Measurements from ENCODE around the gene NTHL1.

DNA sequence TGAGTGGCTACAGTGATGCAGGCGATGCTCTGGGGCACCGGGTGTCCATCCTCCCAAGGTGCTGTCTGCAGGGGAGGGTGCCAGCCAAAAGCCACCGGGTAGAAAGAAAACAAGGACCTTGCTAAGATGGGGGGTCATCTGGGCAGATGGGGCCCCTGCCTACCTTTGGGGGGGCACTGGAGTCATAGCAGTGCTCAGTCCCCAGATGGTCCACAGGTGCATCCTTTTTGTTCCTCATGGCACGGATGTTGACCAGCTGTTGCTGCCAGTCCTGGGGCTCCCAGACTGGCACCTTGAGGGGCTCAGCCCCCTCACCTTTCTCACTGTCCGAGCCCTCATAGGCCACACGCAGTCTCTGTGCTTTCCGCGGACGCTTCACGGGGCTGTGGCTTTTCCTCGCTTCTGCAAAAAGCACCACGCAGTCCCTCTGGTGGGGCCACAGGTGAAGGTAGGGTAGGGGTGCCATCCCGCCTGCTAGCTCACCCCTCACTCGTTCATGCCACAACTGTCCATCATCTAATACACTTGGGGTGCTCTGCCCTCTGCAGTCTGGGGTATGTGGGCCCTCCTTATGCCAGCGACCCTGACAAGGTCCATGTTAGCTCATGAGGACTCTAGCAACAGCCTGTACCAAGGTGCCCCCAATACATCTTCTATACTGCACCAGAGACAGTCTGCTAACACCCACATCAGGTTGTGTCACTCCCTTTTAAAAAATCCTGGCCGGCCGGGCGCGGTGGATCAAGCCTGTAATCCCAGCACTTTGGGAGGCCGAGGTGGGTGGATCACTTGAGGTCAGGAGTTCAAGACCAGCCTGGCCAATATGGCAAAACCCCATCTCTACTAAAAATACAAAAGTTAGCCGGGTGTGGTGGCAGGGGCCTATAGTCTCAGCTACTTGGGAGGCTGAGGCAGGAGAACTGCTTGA is 1.4 kb downstream of the NTHL1 start:
- TF ChIP-seq POLR2A (IDR thresholded peaks at IDR 0.05; ENCODE audit: low read depth, low read length), result no peak
- TF ChIP-seq, protein P1, sequence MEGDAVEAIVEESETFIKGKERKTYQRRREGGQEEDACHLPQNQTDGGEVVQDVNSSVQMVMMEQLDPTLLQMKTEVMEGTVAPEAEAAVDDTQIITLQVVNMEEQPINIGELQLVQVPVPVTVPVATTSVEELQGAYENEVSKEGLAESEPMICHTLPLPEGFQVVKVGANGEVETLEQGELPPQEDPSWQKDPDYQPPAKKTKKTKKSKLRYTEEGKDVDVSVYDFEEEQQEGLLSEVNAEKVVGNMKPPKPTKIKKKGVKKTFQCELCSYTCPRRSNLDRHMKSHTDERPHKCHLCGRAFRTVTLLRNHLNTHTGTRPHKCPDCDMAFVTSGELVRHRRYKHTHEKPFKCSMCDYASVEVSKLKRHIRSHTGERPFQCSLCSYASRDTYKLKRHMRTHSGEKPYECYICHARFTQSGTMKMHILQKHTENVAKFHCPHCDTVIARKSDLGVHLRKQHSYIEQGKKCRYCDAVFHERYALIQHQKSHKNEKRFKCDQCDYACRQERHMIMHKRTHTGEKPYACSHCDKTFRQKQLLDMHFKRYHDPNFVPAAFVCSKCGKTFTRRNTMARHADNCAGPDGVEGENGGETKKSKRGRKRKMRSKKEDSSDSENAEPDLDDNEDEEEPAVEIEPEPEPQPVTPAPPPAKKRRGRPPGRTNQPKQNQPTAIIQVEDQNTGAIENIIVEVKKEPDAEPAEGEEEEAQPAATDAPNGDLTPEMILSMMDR (IDR thresholded peaks at IDR 0.05; ENCODE audit: extremely low read depth in 1 of 2, insufficient read depth in 1 of 2, low read depth in 1 of 2, low read length in 2 of 2), result no peak

Measured in endothelial cell of umbilical vein (primary cell).